GM12873 (cell line): ENCODE measurements around the gene IFI16.
A peak's percentile ranks its signal among the peaks of the same experiment; 100 is the strongest.

Source experiments
- CTCF ChIP-seq: IDR thresholded peaks from 2 replicates; pipeline ENCODE4 v1.5.1; 2012; ENCODE audit warnings: low read depth, mild to moderate bottlenecking, moderate library complexity, low read length, control low read depth; ENCODE audit not compliant: insufficient read depth; ENCODE audit errors: missing control alignments

Gene IFI16

GRCh38 chr1:158998037-158998780 lies 11.5 kb upstream of the IFI16 start:
- TF ChIP-seq CTCF = no peak

GRCh38 chr1:158998781-158999161 lies 10.9 kb upstream of the IFI16 start:
- peak; percentile 76 for TF ChIP-seq CTCF

GRCh38 chr1:158999316-159000069 lies 10.2 kb upstream of the IFI16 start:
- no peak for TF ChIP-seq CTCF

GRCh38 chr1:159000070-159000409 lies 9.7 kb upstream of the IFI16 start:
- no peak for TF ChIP-seq CTCF

GRCh38 chr1:159000625-159001024 lies 9.1 kb upstream of the IFI16 start:
- TF ChIP-seq CTCF = no peak

GRCh38 chr1:159005161-159005560 lies 4.5 kb upstream of the IFI16 start:
- no peak for TF ChIP-seq CTCF

GRCh38 chr1:159005676-159006075 lies 4.0 kb upstream of the IFI16 start:
- peak; percentile 2 for TF ChIP-seq CTCF
